Activated T-cell treated with anti-CD3 and anti-CD28 coated beads, Interleukin-2, amount 50 U/mL, for 72 hours (primary cell): ENCODE results near the gene OR52I2. TPM values are rescaled to one million over a fixed set of nuclear protein-coding genes. Genes with fewer than 3 reads are reported as not detected.
A peak's percentile ranks its signal among the peaks of the same experiment; 100 is the strongest.

Experiments
- ATAC-seq, 2 donors: fragments of 150-1000 bp; cut with Tn5 transposase; replicated peaks in 1 of 2; 2 replicates each; pipeline ENCODE4 v1.10.0; 2021; ENCODE audit warnings: moderate library complexity in 2 of 2, mild to moderate bottlenecking in 1 of 2
- DNase-seq, 2 donors: peaks; one replicate each; pipeline ENCODE4 v3.0.0; 2021 to 2022; ENCODE audit warnings: mixed read lengths in 1 of 2
- H3K27ac Mint-ChIP-seq: one replicate; pipeline ENCODE4 v1.8.0; 2022; ENCODE audit warnings: mild to moderate bottlenecking, moderate library complexity, mixed read lengths
- H3K27me3 Mint-ChIP-seq: one replicate; pipeline ENCODE4 v1.8.0; 2022; ENCODE audit warnings: low read depth, mixed read lengths
- H3K36me3 Mint-ChIP-seq, 2 donors: one replicate each; pipeline ENCODE4 v1.8.0; 2022; ENCODE audit warnings: mixed read lengths in 2 of 2, mild to moderate bottlenecking in 1 of 2; ENCODE audit not compliant: insufficient read depth in 2 of 2
- H3K4me1 Mint-ChIP-seq: one replicate; pipeline ENCODE4 v1.8.0; 2022; ENCODE audit warnings: low read depth, mixed read lengths
- H3K4me3 Mint-ChIP-seq, 2 donors: one replicate each; pipeline ENCODE4 v1.8.0; 2022; ENCODE audit warnings: mild to moderate bottlenecking in 2 of 2, mixed read lengths in 2 of 2, moderate library complexity in 2 of 2
- H3K9me3 Mint-ChIP-seq, 2 donors: one replicate each; pipeline ENCODE4 v1.8.0; 2022; ENCODE audit warnings: mixed read lengths in 2 of 2
- total RNA-seq, 2 donors: library from RNA; stranded (reverse); gene quantifications; one replicate each; pipeline ENCODE4 v1.2.3, GENCODE V29; 2022

Gene OR52I2
- total RNA-seq, 2 donors from 2014 or later = not detected

- DNase-seq (no peak), ATAC-seq (no peak)
- peaks cover 15% of the 10 kb centered on the region for H3K27me3 Mint-ChIP-seq
- no peak overlapping the region for H3K27ac Mint-ChIP-seq
- H3K4me3 Mint-ChIP-seq = no peak overlapping the region
- no peaks in the 10 kb centered on the region for H3K4me1 Mint-ChIP-seq
- H3K9me3 Mint-ChIP-seq = peaks cover 0 to 2% of the 10 kb centered on the region in 2 donors
- no peaks in the 10 kb centered on the region for H3K36me3 Mint-ChIP-seq
These were observed 38.0 kb downstream of the OR52I2 start for GRCh38 chr11:4619514-4619913.

GRCh38 chr11:4626207-4627099 is 44.9 kb downstream of the OR52I2 start:
- Mint-ChIP-seq H3K27me3 (peaks cover 55% of the 10 kb centered on the region), H3K9me3 (peaks cover 5% of the 10 kb centered on the region in 2 donors), H3K4me3 (no peak overlapping the region), H3K4me1 (no peaks in the 10 kb centered on the region), H3K27ac (no peak overlapping the region), H3K36me3 (peaks cover 1 to 6% of the 10 kb centered on the region in 2 donors)
- DNase-seq (peak; percentile 73 to 74), ATAC-seq (peak; percentile 49 to 68)

- Mint-ChIP-seq H3K4me1 (no peaks in the 10 kb centered on the region), H3K4me3 (no peak overlapping the region), H3K27me3 (peaks cover 3% of the 10 kb centered on the region), H3K9me3 (no peaks in the 10 kb centered on the region), H3K27ac (no peak overlapping the region), H3K36me3 (no peaks in the 10 kb centered on the region)
- DNase-seq = no peak
- ATAC-seq = no peak
These were observed 54.6 kb downstream of the OR52I2 start for GRCh38 chr11:4636136-4636535.

GRCh38 chr11:4636962-4637661 is 55.6 kb downstream of the OR52I2 start, which contains the start of gene OR51D1:
Gene OR51D1, plus strand, starts transcription at chr11:4637477. Its CDS starts 2,314 bp downstream, at chr11:4639791.
- no peaks in the 10 kb centered on the region for H3K9me3 Mint-ChIP-seq
- peak; percentile 90 to 91 for ATAC-seq
- H3K4me1 Mint-ChIP-seq = no peaks in the 10 kb centered on the region
- no peaks in the 10 kb centered on the region for H3K36me3 Mint-ChIP-seq
- DNase-seq = peak; percentile 71 to 73
- H3K27me3 Mint-ChIP-seq = peaks cover 9% of the 10 kb centered on the region
- no peak within 1 kb of the TSS for H3K27ac Mint-ChIP-seq
- no peak within 1 kb of the TSS for H3K4me3 Mint-ChIP-seq

GRCh38 chr11:4637662-4638047 is 56.1 kb downstream of the OR52I2 start:
- Mint-ChIP-seq H3K27me3 (peaks cover 9% of the 10 kb centered on the region), H3K36me3 (no peaks in the 10 kb centered on the region), H3K4me3 (no peak overlapping the region), H3K9me3 (no peaks in the 10 kb centered on the region), H3K4me1 (no peaks in the 10 kb centered on the region), H3K27ac (no peak overlapping the region)
- ATAC-seq (no peak), DNase-seq (no peak)

GRCh38 chr11:4639931-4640330 is 58.4 kb downstream of the OR52I2 start:
- Mint-ChIP-seq H3K27ac (no peak overlapping the region), H3K36me3 (no peaks in the 10 kb centered on the region), H3K4me1 (no peaks in the 10 kb centered on the region), H3K4me3 (no peak overlapping the region), H3K27me3 (peaks cover 17% of the 10 kb centered on the region), H3K9me3 (no peaks in the 10 kb centered on the region)
- DNase-seq = no peak
- no peak for ATAC-seq

- H3K9me3 Mint-ChIP-seq = no peaks in the 10 kb centered on the region
- ATAC-seq (no peak), DNase-seq (no peak)
- no peak overlapping the region for H3K27ac Mint-ChIP-seq
- H3K36me3 Mint-ChIP-seq = no peaks in the 10 kb centered on the region
- H3K4me1 Mint-ChIP-seq = no peaks in the 10 kb centered on the region
- H3K4me3 Mint-ChIP-seq = no peak overlapping the region
- H3K27me3 Mint-ChIP-seq = peaks cover 17% of the 10 kb centered on the region
These were observed 60.0 kb downstream of the OR52I2 start for GRCh38 chr11:4641501-4641900.

- Mint-ChIP-seq H3K4me1 (no peaks in the 10 kb centered on the region), H3K4me3 (no peak overlapping the region), H3K27me3 (peaks cover 17% of the 10 kb centered on the region), H3K9me3 (no peaks in the 10 kb centered on the region), H3K36me3 (no peaks in the 10 kb centered on the region), H3K27ac (no peak overlapping the region)
- ATAC-seq (no peak), DNase-seq (no peak)
These were observed 60.5 kb downstream of the OR52I2 start for GRCh38 chr11:4642043-4642442.

Other genes starting within 250 kb of the OR52I2 start
- not detected for gene OR52B4, start 213.4 kb upstream of the OR52I2 start, total RNA-seq
- 10 to 100 TPM; 26.5 to 35.3 TPM for gene TRIM21, start 188.0 kb upstream of the OR52I2 start, total RNA-seq
- not detected for gene OR52K2, start 132.4 kb upstream of the OR52I2 start, total RNA-seq
- gene OR52K1, start 99.1 kb upstream of the OR52I2 start, total RNA-seq = not detected
- not detected for gene OR52M1, start 36.6 kb upstream of the OR52I2 start, total RNA-seq
- not detected for gene OR52I1, start 12.3 kb downstream of the OR52I2 start, total RNA-seq
- 10 to 100 TPM; 17.1 to 22.3 TPM for gene TRIM68, start 26.5 kb downstream of the OR52I2 start, total RNA-seq
- not detected for gene OR51D1, start 55.7 kb downstream of the OR52I2 start, total RNA-seq
- gene OR51E1, start 62.2 kb downstream of the OR52I2 start, total RNA-seq = not detected
- gene OR51E2, start 116.1 kb downstream of the OR52I2 start, total RNA-seq = not detected
- gene MMP26, start 123.0 kb downstream of the OR52I2 start, total RNA-seq = not detected
- gene OR51F1, start 188.2 kb downstream of the OR52I2 start, total RNA-seq = not detected
- gene OR52R1, start 222.6 kb downstream of the OR52I2 start, total RNA-seq = not detected
- not detected for gene OR51F2, start 239.6 kb downstream of the OR52I2 start, total RNA-seq